ENCODE data around the gene ACSBG1.
"Not testable (repeated sequence)": the region's sequence is repeated elsewhere in the genome, so short reads cannot be mapped to it uniquely, and the experiment has no call there.

ACSBG1 gene

DNA sequence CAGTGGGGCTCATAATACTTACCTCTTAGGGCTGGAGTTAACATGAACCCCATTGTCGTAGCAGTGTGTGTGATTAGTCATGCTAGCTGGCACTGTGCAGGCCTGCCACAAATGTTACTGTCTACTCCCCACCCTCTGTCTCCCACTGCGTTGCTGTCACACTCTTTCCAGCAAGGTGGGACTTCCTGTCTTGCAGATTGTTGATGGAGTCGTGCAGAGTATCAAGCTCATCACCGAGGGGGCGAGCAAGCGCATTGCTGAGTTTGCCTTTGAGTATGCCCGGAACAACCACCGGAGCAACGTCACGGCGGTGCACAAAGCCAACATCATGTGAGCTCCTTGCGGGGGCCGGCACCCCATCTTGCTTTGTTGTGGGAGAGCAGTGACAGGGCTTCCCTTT, 72.3 kb downstream of the ACSBG1 start:
- DNase-seq = no peak

DNA sequence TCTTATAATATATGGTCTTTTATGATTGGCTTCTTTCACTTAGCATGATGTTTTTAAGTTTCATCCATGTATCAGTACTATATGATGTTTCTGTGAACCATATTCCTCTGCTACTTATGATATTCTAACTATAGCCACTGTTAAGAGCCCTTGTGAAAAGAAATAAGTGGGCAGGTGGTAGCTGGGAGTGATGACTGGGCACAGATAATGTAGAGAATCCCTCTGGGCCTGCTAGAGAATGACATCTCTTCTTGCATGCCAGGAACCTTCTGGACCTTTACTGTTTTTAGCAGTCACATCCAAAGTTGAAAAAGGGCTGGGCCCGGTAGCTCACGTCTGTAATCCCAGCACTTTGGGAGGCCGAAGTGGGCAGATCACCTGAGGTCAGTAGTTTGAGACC, 75.0 kb downstream of the ACSBG1 start:
- DNase-seq = no peak

DNA sequence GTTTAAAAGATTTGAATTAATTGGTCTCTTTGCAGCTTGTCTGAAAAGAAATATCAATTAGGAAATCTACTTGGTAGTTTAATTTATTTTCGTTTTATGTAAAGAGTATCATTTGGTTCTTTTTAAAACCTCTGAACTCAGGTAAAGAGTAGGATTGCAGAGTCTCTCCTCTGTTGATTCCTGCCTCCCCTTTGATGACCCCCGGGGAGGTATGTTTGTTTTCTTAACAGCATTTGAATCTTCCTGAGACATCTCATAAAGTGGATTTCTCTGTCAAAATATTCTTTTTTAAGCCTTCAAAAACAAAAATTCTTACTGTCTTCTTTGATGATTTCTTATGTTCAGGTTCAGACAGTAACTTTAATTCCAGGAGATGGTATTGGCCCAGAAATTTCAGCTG, 77.2 kb downstream of the ACSBG1 start:
- no peak for DNase-seq

DNA sequence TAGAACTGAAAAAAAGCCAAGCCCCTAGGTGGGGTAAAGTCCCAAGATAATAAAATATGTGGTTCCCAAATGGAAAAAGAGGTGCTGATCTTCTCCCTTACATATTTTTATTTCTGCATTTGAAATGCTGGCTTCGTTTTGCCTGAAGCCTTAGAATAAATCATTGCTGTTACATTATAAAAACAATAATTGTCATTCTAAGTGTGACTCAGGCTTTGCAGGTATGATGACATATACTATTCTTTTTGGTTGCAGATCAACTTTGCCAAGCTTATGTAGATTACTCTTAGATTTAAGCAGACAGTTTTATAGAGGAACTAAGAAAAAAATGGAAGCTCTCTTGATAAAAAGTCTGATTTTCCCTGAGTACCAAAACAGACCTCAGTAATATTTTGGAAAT, 77.7 kb downstream of the ACSBG1 start:
- DNase-seq = no peak

DNA sequence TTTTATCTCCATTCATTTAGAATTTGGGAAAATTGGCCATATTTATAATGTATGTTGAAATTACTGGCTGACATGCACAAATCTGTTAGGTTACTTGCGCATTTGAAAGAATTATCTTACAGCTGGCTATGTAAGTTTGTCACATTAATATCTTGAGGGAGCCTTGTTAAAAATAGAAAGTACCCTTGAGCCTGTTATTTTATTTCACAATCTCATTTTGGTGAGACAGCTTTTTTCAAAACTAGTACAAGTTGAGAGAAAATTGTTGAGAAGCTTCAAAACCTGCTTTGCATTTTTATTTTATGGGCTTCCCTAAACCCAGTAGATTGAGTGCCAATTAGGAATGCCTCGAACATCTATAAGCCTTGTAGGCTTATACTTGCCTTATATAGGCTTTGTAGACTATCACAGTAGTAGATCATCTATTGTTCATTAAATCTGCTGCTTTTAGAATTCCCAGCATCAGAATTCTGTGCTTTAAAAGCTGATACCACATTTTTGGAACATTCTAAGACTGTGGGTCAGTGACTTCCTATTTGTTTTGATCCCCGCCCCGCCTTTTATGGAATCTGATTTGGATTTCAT, 78.9 kb downstream of the ACSBG1 start:
- DNase-seq = no peak

DNA sequence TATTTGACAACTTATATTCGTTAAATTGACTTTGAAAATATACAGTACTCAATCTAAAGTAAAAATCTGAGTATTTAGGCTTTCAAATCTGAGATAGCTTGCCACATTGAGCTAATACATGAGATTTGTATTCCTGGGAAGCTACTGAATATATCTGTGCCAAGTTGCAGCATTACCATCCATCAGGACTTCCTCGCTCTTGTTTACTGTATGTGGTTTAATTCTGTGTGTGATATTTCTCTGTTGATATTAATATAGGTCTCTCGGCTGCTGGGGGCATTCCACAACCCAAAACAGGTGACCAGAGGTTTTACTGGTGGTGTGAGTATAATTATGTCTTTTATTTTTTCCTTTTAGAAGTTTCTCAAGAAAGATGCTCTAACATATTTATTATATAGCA, 79.4 kb downstream of the ACSBG1 start:
- no peak for DNase-seq

DNA sequence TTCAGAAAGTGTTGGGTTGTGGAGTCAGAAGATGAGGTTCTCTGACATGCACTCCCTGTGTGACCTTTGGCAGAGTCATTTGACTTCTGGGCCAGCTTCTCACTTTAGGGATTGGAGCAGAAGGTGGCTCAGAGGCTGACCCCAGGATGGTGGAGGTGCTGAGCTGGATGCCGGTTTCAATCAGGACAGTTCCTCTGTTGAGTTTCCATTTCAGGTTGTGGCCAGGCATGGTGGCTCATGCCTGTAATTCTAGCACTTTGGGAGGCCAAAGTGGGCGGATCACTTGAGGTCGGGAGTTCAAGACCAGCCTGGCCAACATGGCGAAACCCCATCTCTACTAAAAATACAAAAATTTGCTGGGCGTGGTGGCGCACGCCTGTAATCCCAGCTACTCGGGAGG, 83.3 kb downstream of the ACSBG1 start:
- DNase-seq = not testable (repeated sequence)

DNA sequence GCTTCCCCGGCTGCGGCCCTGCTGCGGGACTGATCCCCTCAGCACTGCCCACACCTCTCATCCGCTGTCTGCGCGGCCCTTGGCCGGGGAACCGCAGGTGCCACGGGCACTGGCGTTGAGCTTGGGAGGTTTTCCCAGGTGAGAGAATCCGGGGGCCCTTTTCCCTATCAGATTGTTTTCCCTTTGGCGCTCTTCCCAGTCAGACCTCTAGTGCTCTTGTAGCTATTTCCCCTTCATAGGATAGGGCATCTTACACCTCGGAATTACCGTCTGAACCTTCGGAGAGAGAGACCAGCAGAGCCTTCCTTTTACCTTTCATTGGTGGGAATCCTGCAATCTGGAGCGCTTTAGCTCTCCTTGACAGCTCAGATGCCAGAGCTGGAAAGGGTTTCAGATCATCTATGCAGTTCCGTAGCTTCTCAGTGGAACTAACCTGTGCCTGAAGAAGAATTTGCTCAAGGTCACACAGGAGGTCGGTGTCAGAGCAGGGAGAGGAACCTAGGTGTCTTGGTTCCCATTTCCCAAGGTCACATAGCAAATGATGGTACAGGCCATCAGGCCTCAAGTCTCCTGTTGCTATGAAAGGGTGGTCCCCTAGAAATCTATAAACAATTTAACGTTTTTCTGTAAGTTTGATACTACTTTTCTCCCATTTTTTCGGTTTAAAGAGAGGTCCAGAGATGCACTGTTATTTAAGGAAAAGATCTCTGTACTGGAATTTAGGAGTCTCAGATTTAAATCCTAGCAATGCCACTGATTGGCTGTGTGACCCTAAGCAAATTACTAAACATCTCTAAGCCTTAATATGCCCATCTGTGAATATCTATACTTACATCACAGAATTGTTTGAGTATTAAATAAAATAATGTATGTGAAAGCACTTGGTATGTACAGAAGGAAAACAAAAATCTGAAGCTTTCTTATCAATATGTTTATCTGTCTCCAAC, 84.3 kb downstream of the ACSBG1 start:
- no peak for DNase-seq

DNA sequence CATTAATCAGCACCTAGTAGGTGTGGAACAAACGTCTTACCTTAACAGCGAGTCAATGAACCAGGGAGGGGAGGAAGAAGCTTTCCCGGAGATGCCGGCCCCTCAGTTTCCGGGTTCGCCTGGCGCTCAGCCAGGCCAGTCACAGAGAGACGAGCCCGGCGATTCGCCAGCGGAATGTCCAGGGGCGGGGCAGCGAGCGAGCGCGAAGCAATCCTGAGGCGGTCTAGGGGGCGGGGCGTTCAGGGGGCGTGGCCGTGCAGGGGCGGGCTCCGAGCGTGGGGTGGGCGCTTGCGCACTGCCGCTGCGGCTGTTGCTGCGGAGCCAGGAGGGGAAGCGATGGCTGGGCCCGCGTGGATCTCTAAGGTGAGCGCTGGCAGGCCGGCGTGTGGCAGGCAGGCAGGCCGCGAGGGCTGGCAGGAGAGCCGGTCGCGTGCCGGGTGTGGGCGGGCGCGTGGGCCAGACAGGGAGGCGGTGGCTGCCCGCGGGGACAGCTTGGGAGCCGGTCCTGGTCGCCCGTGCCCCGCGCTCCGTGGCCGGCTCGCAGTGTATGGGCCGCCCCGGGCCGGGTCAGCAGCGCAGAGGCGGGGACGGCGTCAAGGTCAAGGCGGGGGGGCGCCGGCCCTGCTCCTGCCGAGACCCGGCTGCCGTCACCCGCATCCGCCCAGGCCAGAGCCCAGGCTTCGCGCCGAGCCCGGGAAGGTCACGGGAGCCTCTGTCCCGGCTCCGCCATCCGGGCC, 85.1 kb downstream of the ACSBG1 start, which contains the start of gene IDH3A:
Gene IDH3A, plus strand, starts transcription at position 295 of the 737 bp plus-strand sequence. Its CDS starts 42 bp downstream, at position 337.
- DNase-seq = peak; percentile 94 to 99

DNA sequence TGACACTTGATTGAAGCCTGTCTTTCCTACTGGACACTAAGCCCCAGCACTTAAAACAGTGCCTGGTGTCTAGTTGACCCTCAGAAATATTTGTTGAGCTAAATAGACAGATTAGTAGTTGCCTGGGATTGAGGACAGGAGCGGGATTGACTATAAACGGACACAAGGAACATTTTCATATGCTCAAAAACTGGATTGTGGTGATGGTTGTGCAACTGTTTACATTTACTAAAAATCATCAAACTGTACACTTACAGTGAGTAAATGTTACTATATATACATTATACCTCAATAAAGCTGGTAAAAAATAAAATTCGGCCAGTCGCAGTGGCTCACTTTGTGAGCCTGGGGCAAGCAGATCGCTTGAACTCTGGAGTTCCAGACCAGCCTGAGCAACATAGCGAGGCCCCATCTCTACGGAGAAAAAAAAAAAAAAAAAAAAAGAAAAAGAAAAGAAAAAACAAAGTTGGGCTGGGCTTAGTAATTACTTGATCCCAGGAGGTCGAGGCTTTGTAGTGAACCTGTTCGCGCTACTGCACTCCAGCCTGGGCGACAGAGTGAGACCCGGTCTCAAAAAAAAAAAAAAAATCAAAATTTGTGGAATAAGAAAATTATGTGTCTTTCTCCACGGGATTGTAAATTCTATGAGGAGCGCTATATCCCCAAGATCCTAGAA, 85.8 kb downstream of the ACSBG1 start:
- DNase-seq = no peak

DNA sequence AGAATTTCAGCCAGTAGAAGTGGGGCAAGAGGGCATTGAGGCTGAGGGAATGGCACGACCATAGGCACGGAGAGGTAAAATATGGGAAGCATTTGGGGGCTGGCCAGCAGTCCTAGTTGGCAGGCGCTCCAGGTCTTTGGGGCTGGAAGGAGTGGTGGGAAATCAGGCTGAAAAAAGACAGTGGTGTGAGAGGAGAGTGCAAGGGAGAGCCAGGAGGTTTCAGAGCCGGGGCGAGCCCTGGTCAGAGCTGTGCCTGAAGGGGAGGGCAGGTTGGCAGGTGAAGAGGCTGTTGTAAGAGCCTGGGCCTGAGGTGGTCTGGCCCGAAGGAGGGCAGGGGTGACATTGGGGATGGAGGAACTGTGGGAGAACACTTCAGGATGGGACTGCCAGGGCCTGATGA, 86.8 kb downstream of the ACSBG1 start:
- no peak for DNase-seq

DNA sequence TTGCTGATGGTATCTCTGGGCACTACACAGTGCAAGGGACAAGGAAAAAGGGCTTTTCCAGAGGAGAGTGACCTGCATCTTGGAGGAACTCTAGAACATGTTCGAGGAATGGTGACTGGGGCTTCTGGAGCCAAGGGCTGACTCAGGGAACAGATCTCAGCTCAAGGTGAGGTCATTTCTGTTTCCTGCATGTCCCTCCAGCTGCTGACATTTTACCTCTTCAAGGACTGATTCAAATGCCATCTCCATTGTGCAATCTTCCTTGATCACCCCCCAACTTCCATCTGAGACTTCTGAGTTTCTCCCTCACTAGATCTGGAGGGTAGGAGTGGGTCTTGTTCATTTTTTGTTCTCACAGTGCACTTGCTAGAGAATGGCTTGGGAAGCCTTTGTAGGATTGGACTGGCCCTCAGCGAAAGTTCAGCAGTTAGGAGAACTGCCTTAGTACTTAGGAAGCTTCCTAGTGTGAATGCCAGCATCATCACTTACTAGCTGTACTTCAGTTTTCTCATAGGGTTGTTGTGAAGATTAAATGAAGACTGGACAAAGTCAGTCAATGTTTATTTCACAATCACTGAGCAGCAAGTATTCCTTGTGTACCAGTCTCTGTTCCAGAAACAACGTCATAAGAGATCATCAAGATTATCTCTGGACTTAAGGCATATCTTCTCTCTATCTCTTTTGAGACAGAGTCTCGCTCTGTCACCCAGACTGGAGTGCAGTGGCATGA, 87.8 kb downstream of the ACSBG1 start:
- DNase-seq = no peak

DNA sequence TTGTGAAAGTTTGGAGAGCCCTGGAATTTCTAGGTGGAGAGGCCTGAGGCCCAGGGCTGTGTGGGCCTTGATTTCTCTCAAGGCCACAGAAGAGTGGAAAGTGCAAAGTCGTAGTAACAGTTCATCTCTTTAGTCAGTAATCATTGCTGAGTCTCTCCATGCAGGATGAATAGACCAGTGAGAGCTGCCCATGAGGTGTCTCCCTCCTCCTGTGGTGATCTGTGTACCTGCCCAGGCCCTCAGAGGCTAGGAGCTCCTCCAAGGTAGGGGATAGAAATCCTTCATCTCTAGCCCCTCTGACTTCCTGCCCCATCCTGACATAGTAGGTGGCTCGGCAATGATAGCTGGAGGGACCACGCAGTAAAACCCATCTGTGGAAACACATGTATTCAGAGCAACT, 92.0 kb downstream of the ACSBG1 start:
- DNase-seq = no peak

DNA sequence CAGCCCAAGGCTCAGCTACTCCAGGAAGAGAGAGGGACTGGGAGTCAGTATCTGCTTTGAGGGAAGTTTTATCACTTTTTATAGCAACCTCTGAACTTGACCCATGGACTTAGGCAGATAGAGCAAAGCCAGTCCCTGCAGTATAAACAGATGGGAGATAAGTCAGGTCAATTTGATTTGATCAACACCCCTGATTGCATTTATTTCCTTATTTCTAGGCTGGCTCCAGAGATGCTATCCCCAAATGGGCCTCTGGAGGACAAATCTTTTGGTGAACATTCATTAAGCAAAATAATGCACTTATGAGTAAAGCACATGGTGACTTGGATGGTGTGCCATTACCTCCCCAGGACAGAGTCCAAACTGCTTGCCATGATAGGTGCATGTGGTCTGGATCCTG, 94.1 kb downstream of the ACSBG1 start:
- DNase-seq = no peak

DNA sequence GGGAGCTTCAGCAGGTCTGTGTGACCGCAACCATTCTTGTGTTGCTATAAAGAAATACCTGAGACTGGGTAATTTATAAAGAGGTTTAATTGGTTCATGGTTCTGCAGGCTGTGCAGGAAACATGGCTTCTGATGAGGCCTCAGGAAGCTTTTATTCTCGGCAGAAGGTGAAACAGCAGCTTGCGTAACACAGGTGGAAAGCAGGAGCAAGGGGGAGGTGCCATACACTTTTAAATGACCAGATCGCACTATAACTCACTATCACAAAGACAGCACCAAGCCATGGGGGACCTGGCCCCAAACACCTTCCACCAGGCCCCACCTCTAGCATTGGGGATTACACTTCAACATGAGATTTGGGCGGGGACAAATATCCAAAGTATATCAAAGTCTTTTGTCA, 94.8 kb downstream of the ACSBG1 start:
- DNase-seq = no peak

DNA sequence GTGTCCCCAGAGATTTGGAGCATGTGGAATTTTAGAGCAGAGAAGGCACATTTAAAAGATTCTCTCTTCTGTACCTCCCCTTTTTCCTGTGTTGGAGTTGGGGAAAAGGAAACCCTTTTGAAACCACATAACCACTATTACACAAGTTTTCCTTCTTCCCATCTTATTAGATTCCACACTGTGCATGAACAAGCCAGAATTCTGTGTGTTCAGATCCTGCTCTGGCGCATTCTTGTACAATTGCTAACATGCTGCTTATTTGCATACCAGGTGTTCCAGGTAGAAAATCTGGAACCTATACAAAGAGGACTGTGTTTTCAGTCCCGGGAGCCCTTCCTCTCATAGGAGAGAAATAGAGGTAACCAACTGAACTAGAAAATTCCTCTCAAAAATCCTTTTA, 100.6 kb downstream of the ACSBG1 start:
- DNase-seq = no peak

DNA sequence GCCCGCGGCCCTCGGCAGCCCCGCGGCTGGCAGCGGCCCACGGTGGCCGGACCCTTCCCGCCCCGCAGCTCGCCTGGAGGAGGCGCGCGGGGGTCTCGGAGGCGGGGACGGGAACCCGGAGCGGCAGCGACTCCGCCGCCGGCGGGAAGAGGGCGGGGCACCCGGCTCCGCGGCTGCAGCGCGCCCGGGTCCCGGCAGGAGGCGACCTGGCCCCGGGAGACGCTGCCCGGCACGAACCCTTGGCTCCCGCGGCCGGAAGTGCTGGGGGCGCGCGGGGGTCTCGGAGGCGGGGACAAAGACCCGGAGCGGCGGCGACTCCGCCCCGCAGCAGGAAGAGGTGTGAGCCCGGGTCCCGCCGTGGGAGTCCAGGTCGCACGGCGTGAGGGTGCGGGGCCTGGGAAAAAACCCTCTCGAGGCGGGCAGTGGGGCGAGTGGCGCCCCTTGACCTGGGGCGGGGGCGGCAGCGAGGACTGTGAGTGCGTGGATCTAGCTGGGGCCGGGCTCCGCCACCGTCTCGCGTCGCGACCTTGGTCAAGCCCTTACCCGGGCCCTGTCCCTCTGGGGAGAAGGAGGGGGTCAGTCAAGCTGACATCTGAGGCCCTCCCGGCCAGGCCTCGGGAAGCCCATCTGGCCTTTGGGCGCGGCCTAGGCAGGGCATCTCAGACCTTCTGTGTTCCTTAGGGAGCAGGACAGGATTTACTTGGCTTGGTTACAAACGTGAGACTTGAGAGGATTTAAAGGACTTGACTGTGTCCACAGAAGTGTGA, 102.9 kb downstream of the ACSBG1 start, which contains the start of gene CIB2:
Gene CIB2, minus strand, starts transcription at position 151 of the 767 bp plus-strand sequence. CDS start 230 bp downstream, outside the sequence.
- DNase-seq = peak; percentile 34 to 64

DNA sequence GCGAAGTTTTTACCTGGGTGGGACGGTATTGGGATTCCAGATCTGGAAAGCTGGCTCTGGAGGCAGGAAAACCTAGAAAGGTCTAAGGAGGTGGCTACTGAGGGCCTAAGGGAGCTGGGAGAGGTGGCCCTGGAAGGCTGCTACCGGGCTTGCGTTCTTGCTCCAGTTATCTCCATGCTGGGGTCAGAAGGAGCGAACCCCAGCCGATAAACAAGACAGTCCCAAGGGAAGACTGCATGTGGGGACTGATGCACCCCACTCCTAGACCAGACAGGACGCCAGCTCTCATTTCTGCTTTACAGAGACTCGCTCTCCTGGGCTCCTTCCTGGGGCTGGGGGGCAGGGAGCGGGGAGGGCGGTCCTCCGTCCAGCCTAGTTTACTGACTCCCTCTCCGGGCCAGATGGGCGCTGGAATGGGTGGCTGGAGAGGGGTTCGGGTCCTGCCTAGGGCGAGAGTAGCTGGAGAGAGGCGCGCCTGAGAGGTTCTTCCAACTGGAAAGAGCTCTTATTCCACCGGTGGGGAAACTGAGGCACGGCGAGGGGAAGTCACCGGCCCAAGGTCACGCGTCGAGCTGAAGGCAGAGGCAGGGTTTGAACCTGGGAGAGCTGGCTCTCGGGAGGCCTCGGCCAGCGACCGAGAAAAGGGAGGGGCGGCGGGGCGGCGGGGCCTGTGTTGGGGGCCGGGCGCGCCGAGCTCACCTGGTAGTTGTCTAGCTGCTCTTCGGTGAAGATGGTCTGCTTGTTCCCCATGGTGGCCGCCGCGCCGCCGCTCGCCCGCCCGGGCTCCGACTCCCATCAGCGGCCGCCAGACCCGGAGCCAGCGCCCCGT, 103.7 kb downstream of the ACSBG1 start:
- no peak for DNase-seq

DNA sequence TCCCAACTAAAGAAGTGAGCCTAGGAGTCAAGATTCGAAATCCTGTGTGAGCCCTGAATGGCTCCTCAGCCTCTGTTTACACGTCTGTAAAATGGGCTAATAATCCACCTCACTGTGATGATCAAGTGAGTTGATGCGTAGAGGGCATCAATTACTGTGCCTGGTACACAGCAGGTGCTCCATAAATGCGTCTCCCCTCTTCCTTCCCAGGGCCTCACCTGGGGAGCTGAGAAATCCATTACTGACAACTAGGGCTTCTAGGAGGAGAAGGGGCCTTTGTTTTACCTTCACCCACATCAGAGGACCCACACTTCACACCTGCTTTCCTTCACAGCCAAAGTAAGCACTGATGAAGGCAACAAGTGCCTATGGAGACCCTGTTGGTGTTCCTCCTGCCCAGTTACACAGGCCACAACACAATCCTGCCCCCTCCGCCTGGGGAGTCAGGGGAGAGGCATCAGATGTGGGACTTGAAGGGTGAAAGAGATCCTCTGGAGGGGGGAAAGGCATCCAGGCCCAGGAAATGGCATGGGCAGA, 104.5 kb downstream of the ACSBG1 start:
- DNase-seq = no peak

DNA sequence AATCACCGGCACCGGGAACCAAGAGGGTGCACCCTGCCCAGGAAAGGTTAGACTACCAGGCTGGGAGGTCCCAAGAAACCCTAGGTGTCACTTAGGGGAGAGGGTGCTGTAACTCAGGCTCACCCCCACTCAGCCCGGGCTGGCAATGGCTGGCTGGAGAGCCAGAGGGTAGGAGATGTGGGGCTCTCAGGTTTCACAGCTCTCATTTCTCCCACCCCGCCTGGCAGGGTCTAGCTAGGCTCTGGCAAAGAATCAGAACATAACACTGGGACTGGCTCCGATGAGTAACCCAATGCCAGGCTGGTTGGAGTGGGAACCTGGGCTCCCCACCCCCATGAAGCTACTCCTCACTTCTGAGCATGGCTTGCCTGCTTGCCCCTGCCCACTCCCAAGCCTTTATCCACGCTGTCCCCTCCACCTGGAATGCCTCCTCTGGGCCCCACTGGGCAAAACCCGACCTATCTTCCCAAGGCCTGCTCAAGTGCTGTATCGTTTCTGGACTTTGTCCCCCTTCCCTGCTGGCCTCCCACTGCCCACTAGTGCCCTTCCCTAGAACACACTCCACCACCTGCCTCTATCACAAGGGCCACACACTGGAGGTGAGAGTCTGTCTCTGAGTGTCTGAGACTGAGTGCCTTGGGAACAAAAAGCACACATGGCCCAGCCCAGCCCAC, 105.2 kb downstream of the ACSBG1 start:
- no peak for DNase-seq

Measured in inflammatory macrophage treated with lipopolysaccharide for 1 hour (primary cell).